ENCODE measurements around the gene CCDC28A.
A peak's percentile ranks its signal among the peaks of the same experiment; 100 is the strongest.

CCDC28A gene

GRCh38 chr6:138757136-138757535, 16.4 kb upstream of the CCDC28A start:
- Histone ChIP-seq H3K27me3 (ENCODE audit: control insufficient read depth in 2 of 2, insufficient read depth in 2 of 2, low read length in 2 of 2) (no peaks in the 10 kb centered on the region), H3K27ac (ENCODE audit: low read depth in 2 of 2, low read length in 2 of 2) (no peak overlapping the region), H3K36me3 (ENCODE audit: control insufficient read depth in 2 of 2, insufficient read depth in 2 of 2, low read length in 2 of 2) (no peaks in the 10 kb centered on the region), H3K9ac (ENCODE audit: low read depth in 1 of 2, low read length in 2 of 2) (no peak overlapping the region), H3K9me3 (ENCODE audit: control insufficient read depth in 2 of 2, low read length in 2 of 2) (no peaks in the 10 kb centered on the region), H3K4me1 (ENCODE audit: control insufficient read depth in 2 of 2, insufficient read depth in 2 of 2, low read length in 2 of 2) (no peaks in the 10 kb centered on the region), H3K4me3 (ENCODE audit: low read length in 2 of 2) (no peak overlapping the region)

GRCh38 chr6:138765896-138766655, 7.5 kb upstream of the CCDC28A start:
- no peaks in the 10 kb centered on the region for H3K4me1 ChIP-seq (ENCODE audit: control insufficient read depth in 2 of 2, insufficient read depth in 2 of 2, low read length in 2 of 2)
- H3K36me3 ChIP-seq (ENCODE audit: control insufficient read depth in 2 of 2, insufficient read depth in 2 of 2, low read length in 2 of 2), result no peaks in the 10 kb centered on the region
- H3K9ac ChIP-seq (ENCODE audit: low read depth in 1 of 2, low read length in 2 of 2), result no peak overlapping the region
- H3K27ac ChIP-seq (ENCODE audit: low read depth in 2 of 2, low read length in 2 of 2), result no peak overlapping the region
- no peak overlapping the region for H3K4me3 ChIP-seq (ENCODE audit: low read length in 2 of 2)
- H3K27me3 ChIP-seq (ENCODE audit: control insufficient read depth in 2 of 2, insufficient read depth in 2 of 2, low read length in 2 of 2), result no peaks in the 10 kb centered on the region
- no peaks in the 10 kb centered on the region for H3K9me3 ChIP-seq (ENCODE audit: control insufficient read depth in 2 of 2, low read length in 2 of 2)

- Histone ChIP-seq H3K4me1 (ENCODE audit: control insufficient read depth in 2 of 2, insufficient read depth in 2 of 2, low read length in 2 of 2) (peaks cover 6% of the 10 kb centered on the region in 2 donors), H3K27ac (ENCODE audit: low read depth in 2 of 2, low read length in 2 of 2) (no peak overlapping the region), H3K9ac (ENCODE audit: low read depth in 1 of 2, low read length in 2 of 2) (no peak overlapping the region), H3K27me3 (ENCODE audit: control insufficient read depth in 2 of 2, insufficient read depth in 2 of 2, low read length in 2 of 2) (no peaks in the 10 kb centered on the region), H3K36me3 (ENCODE audit: control insufficient read depth in 2 of 2, insufficient read depth in 2 of 2, low read length in 2 of 2) (no peaks in the 10 kb centered on the region), H3K9me3 (ENCODE audit: control insufficient read depth in 2 of 2, low read length in 2 of 2) (no peaks in the 10 kb centered on the region), H3K4me3 (ENCODE audit: low read length in 2 of 2) (no peak overlapping the region)
Measured at GRCh38 chr6:138769102-138769676, 4.4 kb upstream of the CCDC28A start.

- H3K9me3 ChIP-seq (ENCODE audit: control insufficient read depth in 2 of 2, low read length in 2 of 2), result no peaks in the 10 kb centered on the region
- peak overlapping the region; percentile 98 to 99 for H3K27ac ChIP-seq (ENCODE audit: low read depth in 2 of 2, low read length in 2 of 2)
Measured at GRCh38 chr6:138772596-138773176, 883 bp upstream of the CCDC28A start.

GRCh38 chr6:138774370-138774769, 801 bp downstream of the CCDC28A start:
- H3K4me1 ChIP-seq (ENCODE audit: control insufficient read depth in 2 of 2, insufficient read depth in 2 of 2, low read length in 2 of 2), result peaks cover 9 to 12% of the 10 kb centered on the region in 2 donors
- peak overlapping the region; percentile 87 to 95 for H3K4me3 ChIP-seq (ENCODE audit: low read length in 2 of 2)
- peaks cover 0 to 3% of the 10 kb centered on the region in 2 donors for H3K36me3 ChIP-seq (ENCODE audit: control insufficient read depth in 2 of 2, insufficient read depth in 2 of 2, low read length in 2 of 2)
- H3K27ac ChIP-seq (ENCODE audit: low read depth in 2 of 2, low read length in 2 of 2), result peak overlapping the region; percentile 98 to 99
- H3K9me3 ChIP-seq (ENCODE audit: control insufficient read depth in 2 of 2, low read length in 2 of 2), result no peaks in the 10 kb centered on the region
- peak overlapping the region; percentile 97 to 98 for H3K9ac ChIP-seq (ENCODE audit: low read depth in 1 of 2, low read length in 2 of 2)
- no peaks in the 10 kb centered on the region for H3K27me3 ChIP-seq (ENCODE audit: control insufficient read depth in 2 of 2, insufficient read depth in 2 of 2, low read length in 2 of 2)

More at GRCh38 chr6:138772596-138773176, 883 bp upstream of the CCDC28A start:
- H3K9ac ChIP-seq (ENCODE audit: low read depth in 1 of 2, low read length in 2 of 2), result peak overlapping the region; percentile 42 to 97
- no peaks in the 10 kb centered on the region for H3K27me3 ChIP-seq (ENCODE audit: control insufficient read depth in 2 of 2, insufficient read depth in 2 of 2, low read length in 2 of 2)
- H3K4me1 ChIP-seq (ENCODE audit: control insufficient read depth in 2 of 2, insufficient read depth in 2 of 2, low read length in 2 of 2), result peaks cover 9 to 12% of the 10 kb centered on the region in 2 donors
- peaks cover 0 to 3% of the 10 kb centered on the region in 2 donors for H3K36me3 ChIP-seq (ENCODE audit: control insufficient read depth in 2 of 2, insufficient read depth in 2 of 2, low read length in 2 of 2)
- peak overlapping the region; percentile 87 to 95 for H3K4me3 ChIP-seq (ENCODE audit: low read length in 2 of 2)

- H3K9me3 ChIP-seq (ENCODE audit: control insufficient read depth in 2 of 2, low read length in 2 of 2), result no peaks in the 10 kb centered on the region
- H3K36me3 ChIP-seq (ENCODE audit: control insufficient read depth in 2 of 2, insufficient read depth in 2 of 2, low read length in 2 of 2), result peaks cover 3 to 5% of the 10 kb centered on the region in 2 donors
- peaks cover 9 to 12% of the 10 kb centered on the region in 2 donors for H3K4me1 ChIP-seq (ENCODE audit: control insufficient read depth in 2 of 2, insufficient read depth in 2 of 2, low read length in 2 of 2)
- H3K4me3 ChIP-seq (ENCODE audit: low read length in 2 of 2), result no peak overlapping the region
- H3K9ac ChIP-seq (ENCODE audit: low read depth in 1 of 2, low read length in 2 of 2), result no peak overlapping the region
- H3K27me3 ChIP-seq (ENCODE audit: control insufficient read depth in 2 of 2, insufficient read depth in 2 of 2, low read length in 2 of 2), result no peaks in the 10 kb centered on the region
- H3K27ac ChIP-seq (ENCODE audit: low read depth in 2 of 2, low read length in 2 of 2), result no peak overlapping the region
Measured at GRCh38 chr6:138776659-138777058, 3.1 kb downstream of the CCDC28A start.

GRCh38 chr6:138778331-138778730, 4.8 kb downstream of the CCDC28A start:
- H3K27ac ChIP-seq (ENCODE audit: low read depth in 2 of 2, low read length in 2 of 2), result no peak overlapping the region
- H3K4me1 ChIP-seq (ENCODE audit: control insufficient read depth in 2 of 2, insufficient read depth in 2 of 2, low read length in 2 of 2), result peaks cover 5 to 8% of the 10 kb centered on the region in 2 donors
- no peaks in the 10 kb centered on the region for H3K27me3 ChIP-seq (ENCODE audit: control insufficient read depth in 2 of 2, insufficient read depth in 2 of 2, low read length in 2 of 2)
- H3K9ac ChIP-seq (ENCODE audit: low read depth in 1 of 2, low read length in 2 of 2), result no peak overlapping the region
- no peaks in the 10 kb centered on the region for H3K9me3 ChIP-seq (ENCODE audit: control insufficient read depth in 2 of 2, low read length in 2 of 2)
- peaks cover 6 to 9% of the 10 kb centered on the region in 2 donors for H3K36me3 ChIP-seq (ENCODE audit: control insufficient read depth in 2 of 2, insufficient read depth in 2 of 2, low read length in 2 of 2)
- H3K4me3 ChIP-seq (ENCODE audit: low read length in 2 of 2), result no peak overlapping the region

- Histone ChIP-seq H3K9me3 (ENCODE audit: control insufficient read depth in 2 of 2, low read length in 2 of 2) (no peaks in the 10 kb centered on the region), H3K4me1 (ENCODE audit: control insufficient read depth in 2 of 2, insufficient read depth in 2 of 2, low read length in 2 of 2) (no peaks in the 10 kb centered on the region), H3K36me3 (ENCODE audit: control insufficient read depth in 2 of 2, insufficient read depth in 2 of 2, low read length in 2 of 2) (peaks cover 13 to 16% of the 10 kb centered on the region in 2 donors), H3K27me3 (ENCODE audit: control insufficient read depth in 2 of 2, insufficient read depth in 2 of 2, low read length in 2 of 2) (no peaks in the 10 kb centered on the region), H3K4me3 (ENCODE audit: low read length in 2 of 2) (no peak overlapping the region), H3K27ac (ENCODE audit: low read depth in 2 of 2, low read length in 2 of 2) (no peak overlapping the region), H3K9ac (ENCODE audit: low read depth in 1 of 2, low read length in 2 of 2) (no peak overlapping the region)
Measured at GRCh38 chr6:138782243-138782642, 8.7 kb downstream of the CCDC28A start.

GRCh38 chr6:138785079-138785478, 11.5 kb downstream of the CCDC28A start:
- Histone ChIP-seq H3K9me3 (ENCODE audit: control insufficient read depth in 2 of 2, low read length in 2 of 2) (no peaks in the 10 kb centered on the region), H3K27ac (ENCODE audit: low read depth in 2 of 2, low read length in 2 of 2) (no peak overlapping the region), H3K4me1 (ENCODE audit: control insufficient read depth in 2 of 2, insufficient read depth in 2 of 2, low read length in 2 of 2) (no peaks in the 10 kb centered on the region), H3K27me3 (ENCODE audit: control insufficient read depth in 2 of 2, insufficient read depth in 2 of 2, low read length in 2 of 2) (no peaks in the 10 kb centered on the region), H3K9ac (ENCODE audit: low read depth in 1 of 2, low read length in 2 of 2) (no peak overlapping the region), H3K36me3 (ENCODE audit: control insufficient read depth in 2 of 2, insufficient read depth in 2 of 2, low read length in 2 of 2) (peaks cover 10 to 16% of the 10 kb centered on the region in 2 donors), H3K4me3 (ENCODE audit: low read length in 2 of 2) (no peak overlapping the region)

- H3K27me3 ChIP-seq (ENCODE audit: control insufficient read depth in 2 of 2, insufficient read depth in 2 of 2, low read length in 2 of 2), result no peaks in the 10 kb centered on the region
Measured at GRCh38 chr6:138785980-138786379, 12.4 kb downstream of the CCDC28A start.

More at GRCh38 chr6:138785980-138786379, 12.4 kb downstream of the CCDC28A start:
- Histone ChIP-seq H3K36me3 (ENCODE audit: control insufficient read depth in 2 of 2, insufficient read depth in 2 of 2, low read length in 2 of 2) (peaks cover 10 to 16% of the 10 kb centered on the region in 2 donors), H3K4me1 (ENCODE audit: control insufficient read depth in 2 of 2, insufficient read depth in 2 of 2, low read length in 2 of 2) (no peaks in the 10 kb centered on the region), H3K9me3 (ENCODE audit: control insufficient read depth in 2 of 2, low read length in 2 of 2) (no peaks in the 10 kb centered on the region), H3K4me3 (ENCODE audit: low read length in 2 of 2) (no peak overlapping the region), H3K27ac (ENCODE audit: low read depth in 2 of 2, low read length in 2 of 2) (no peak overlapping the region), H3K9ac (ENCODE audit: low read depth in 1 of 2, low read length in 2 of 2) (no peak overlapping the region)
